Transverse colon (tissue), 4 donors: ENCODE results near the gene MYOT. TPM values are rescaled to one million over a fixed set of nuclear protein-coding genes. Genes with fewer than 3 reads are reported as not detected.

Source experiments
- DNase-seq: peaks from one replicate; pipeline ENCODE4 v3.0.0-alpha.2; 2019
- H3K27ac ChIP-seq, 4 donors: fragments of 200-600 bp; sonication (generic); 2 replicates each; pipeline ENCODE4 v1.5.1; 2016 to 2018; ENCODE audit warnings: inconsistent platforms in 4 of 4
- H3K27me3 ChIP-seq: fragments of 200-600 bp; sonication (generic); 2 replicates; pipeline ENCODE4 v1.5.1; 2017; ENCODE audit warnings: inconsistent platforms
- H3K36me3 ChIP-seq, 4 donors: fragments of 200-600 bp; sonication (generic); 2 replicates each; pipeline ENCODE4 v1.5.1; 2017 to 2019; ENCODE audit warnings: inconsistent platforms in 4 of 4
- H3K4me1 ChIP-seq, 4 donors: fragments of 200-600 bp; sonication (generic); 2 replicates each; pipeline ENCODE4 v1.5.1; 2017 to 2020; ENCODE audit warnings: inconsistent platforms in 4 of 4
- H3K4me3 ChIP-seq, 4 donors: fragments of 200-600 bp; sonication (generic); 1 replicate in 1 of 4; 2 replicates in 3 of 4; pipeline versions ENCODE4 v1.5.1 to v1.6.1; 2017 to 2019; ENCODE audit warnings: inconsistent platforms in 4 of 4
- H3K9me3 ChIP-seq, 2 donors: fragments of 200-600 bp; sonication (generic); 2 replicates each; pipeline ENCODE4 v1.5.1; 2017 to 2019; ENCODE audit warnings: inconsistent platforms in 2 of 2
- CTCF ChIP-seq, 5 experiments: fragments of 200-600 bp in 3 of 5; fragments of 450-650 bp in 2 of 5; sonication (generic) in 3 of 5; IDR thresholded peaks; 1 replicate in 2 of 5; 2 replicates in 3 of 5; pipeline ENCODE4 v1.5.1; 2016 to 2017; ENCODE audit warnings: antibody characterized with exemption in 5 of 5, inconsistent platforms in 3 of 5, mild to moderate bottlenecking in 2 of 5, moderate library complexity in 1 of 5
- EP300 ChIP-seq: sonication (generic); formaldehyde crosslinking; IDR thresholded peaks from one replicate; pipeline ENCODE4 v1.6.1; 2017; ENCODE audit warnings: antibody characterized with exemption, low read depth
- POLR2A ChIP-seq: fragments of 450-650 bp; IDR thresholded peaks from one replicate; pipeline ENCODE4 v1.6.1; 2016; ENCODE audit warnings: antibody characterized with exemption, mild to moderate bottlenecking, moderate library complexity
- POLR2AphosphoS5 ChIP-seq, 3 donors: sonication (generic); formaldehyde crosslinking; IDR thresholded peaks; one replicate each; pipeline ENCODE4 v1.6.1; 2016; ENCODE audit warnings: antibody characterized with exemption in 3 of 3
- WGBS, 2 donors: methylation state at CpG; one replicate each; pipeline ENCODE4 v1.1.5; 2018; ENCODE audit warnings: low coverage in 1 of 2; 5-methylcytosine and 5-hydroxymethylcytosine counted together
- in situ Hi-C, 4 donors: fragments of 200-750 bp; cut with MboI; loops; one replicate each; pipeline versions ENCODE4 v1.15.0 to v1.15.1; 2017; ENCODE audit warnings: low sequenced_read_pairs in 3 of 4, low pct_ligation_motif_present in 1 of 4, low pct_unique_long_range_greater_than_20kb in 1 of 4
- intact Hi-C: fragments of 100-400 bp; cut with DNase I; formaldehyde crosslinking; loops from one replicate; pipeline ENCODE4 v1.15.1; 2023; ENCODE audit warnings: low total_unique reads
- total RNA-seq, 4 donors: library from RNA; depleted of rRNA; stranded (reverse); fragments of >200 nt; gene quantifications; one replicate each; pipeline ENCODE4 v1.1.0, GENCODE V29; 2016

The MYOT gene
- 1 to 10 TPM in 3 of 4 donors, not detected in 1; 2.9 to 7.1 (median 5.9) TPM for total RNA-seq

GRCh38 chr5:137867664-137868063 lies at the start of gene MYOT:
Gene MYOT, plus strand, starts transcription at chr5:137867860. Its CDS starts 2,792 bp downstream, at chr5:137870652.
- Histone ChIP-seq H3K4me3 (no peak within 1 kb of the TSS), H3K27ac (no peak within 1 kb of the TSS), H3K36me3 (no peaks in the 10 kb centered on the region), H3K9me3 (no peaks in the 10 kb centered on the region), H3K27me3 (no peaks in the 10 kb centered on the region), H3K4me1 (no peaks in the 10 kb centered on the region)
- TF ChIP-seq POLR2AphosphoS5 (IDR thresholded peaks at IDR 0.05) = no peak
- TF ChIP-seq CTCF (IDR thresholded peaks at IDR 0.05) = no peak
- TF ChIP-seq EP300 = no peak
- TF ChIP-seq POLR2A = no peak
- intact Hi-C loops = no loop called here
- in situ Hi-C loops = no loop called here
- 47 to 65% methylated on average over 3 of the region's 3 CpGs for WGBS, 2 donors
- no peak for DNase-seq

- no peak for TF ChIP-seq POLR2A
- intact Hi-C loops (loop anchor here (10.0 kb wide), 1 partner anchor 45 kb away; no protein-coding TSS in a partner anchor), in situ Hi-C loops (loop anchor here in 1 of 4 donors (10.0 kb wide), 1 partner anchor 45 kb away; no protein-coding TSS in a partner anchor)
- WGBS, 2 donors = 80 to 83% methylated on average over 1 of the region's 1 CpG
- H3K9me3 ChIP-seq = no peaks in the 10 kb centered on the region
- H3K36me3 ChIP-seq = no peaks in the 10 kb centered on the region
- H3K27ac ChIP-seq = no peak overlapping the region
- H3K4me3 ChIP-seq = no peak overlapping the region
- DNase-seq = no peak
- peaks cover 0 to 8% (median 2%) of the 10 kb centered on the region in 4 donors for H3K4me1 ChIP-seq
- no peaks in the 10 kb centered on the region for H3K27me3 ChIP-seq
These were observed 47.9 kb upstream of the MYOT start for GRCh38 chr5:137819766-137820165.

GRCh38 chr5:137822158-137822764 lies 45.4 kb upstream of the MYOT start:
- intact Hi-C loops (loop anchor here (10.0 kb wide), 1 partner anchor 47 kb away; no protein-coding TSS in a partner anchor), in situ Hi-C loops (loop anchor here in 1 of 4 donors (10.0 kb wide), 1 partner anchor 47 kb away; no protein-coding TSS in a partner anchor)
- Histone ChIP-seq H3K36me3 (no peaks in the 10 kb centered on the region), H3K4me1 (no peaks in the 10 kb centered on the region), H3K4me3 (no peak overlapping the region), H3K27me3 (no peaks in the 10 kb centered on the region), H3K27ac (no peak overlapping the region), H3K9me3 (no peaks in the 10 kb centered on the region)
- peak; percentile 45 for DNase-seq
- TF ChIP-seq EP300 (no peak), POLR2AphosphoS5 (IDR thresholded peaks at IDR 0.05) (no peak), CTCF (IDR thresholded peaks at IDR 0.05) (peak; percentile 30 to 48 (median 38)), POLR2A (no peak)
- WGBS, 2 donors = 61 to 100% methylated on average over 1 to 6 of the region's 6 CpGs

GRCh38 chr5:137822984-137823383 lies 44.7 kb upstream of the MYOT start:
- Histone ChIP-seq H3K27me3 (no peaks in the 10 kb centered on the region), H3K27ac (no peak overlapping the region), H3K36me3 (no peaks in the 10 kb centered on the region), H3K9me3 (no peaks in the 10 kb centered on the region), H3K4me3 (no peak overlapping the region), H3K4me1 (no peaks in the 10 kb centered on the region)
- DNase-seq = no peak
- TF ChIP-seq POLR2A (no peak), CTCF (IDR thresholded peaks at IDR 0.05) (no peak), POLR2AphosphoS5 (IDR thresholded peaks at IDR 0.05) (no peak), EP300 (no peak)
- intact Hi-C loops (loop anchor here (10.0 kb wide), 1 partner anchor 48 kb away; no protein-coding TSS in a partner anchor), in situ Hi-C loops (loop anchor here in 1 of 4 donors (10.0 kb wide), 1 partner anchor 48 kb away; no protein-coding TSS in a partner anchor)
- WGBS, 2 donors = 79 to 83% methylated on average over 1 of the region's 1 CpG
